PC-3 (cell line): ENCODE measurements around the gene ADGRG3. TPM values are rescaled to one million over a fixed set of nuclear protein-coding genes. Genes with fewer than 3 reads are reported as not detected.

Experiments used
- ATAC-seq: fragments of 200-7000 bp; cut with Tn5 transposase; 2 replicates; pipeline ENCODE4 v1.9.1; 2020; ENCODE audit warnings: mild to moderate bottlenecking, moderate library complexity
- BruUV-seq: library from RNA; stranded (reverse); fragments of 400-500 nt; replicated peaks from 2 replicates; lab custom pipeline; 2021; lab: Mats Ljungman, UMichigan
- CTCF ChIA-PET: fragments of 300-600 bp; sonication (Branson Sonifier 250); formaldehyde crosslinking; loops from one replicate; lab custom pipeline; 2022; ENCODE audit warnings: antibody characterized with exemption; lab: Charles Lee
- POLR2A ChIA-PET: fragments of 300-600 bp; sonication (Branson Sonifier 250); formaldehyde crosslinking; loops from one replicate; lab custom pipeline; 2022; ENCODE audit warnings: antibody characterized with exemption; ENCODE audit not compliant: unreplicated experiment; lab: Charles Lee
- DNase-seq: peaks from one replicate; pipeline ENCODE4 v3.0.0-alpha.2; 2015
- H2AFZ ChIP-seq: fragments of 300-600 bp; sonication (generic); 2 replicates; pipeline ENCODE4 v1.6.0; 2016; ENCODE audit warnings: antibody characterized with exemption, low read length
- H3F3A ChIP-seq: fragments of 300-600 bp; sonication (generic); one replicate; pipeline ENCODE4 v1.6.0; 2017; ENCODE audit warnings: antibody characterized with exemption, low read length, control low read depth, mild to moderate bottlenecking; ENCODE audit not compliant: unreplicated experiment
- H3K27ac ChIP-seq: fragments of 300-600 bp; sonication (generic); 2 replicates; pipeline ENCODE4 v1.5.1; 2016; ENCODE audit warnings: mild to moderate bottlenecking, low read length
- H3K27me3 ChIP-seq: fragments of 300-600 bp; sonication (generic); 2 replicates; pipeline ENCODE4 v1.6.1; 2016; ENCODE audit warnings: low read length, mixed read lengths
- H3K36me3 ChIP-seq: fragments of 300-600 bp; sonication (generic); 2 replicates; pipeline ENCODE4 v1.6.1; 2016; ENCODE audit warnings: low read depth, mixed run types, low read length, mixed read lengths
- H3K4me1 ChIP-seq: fragments of 300-600 bp; sonication (generic); 2 replicates; pipeline ENCODE4 v1.5.1; 2016; ENCODE audit warnings: low read length; ENCODE audit not compliant: insufficient read depth
- H3K4me2 ChIP-seq: fragments of 300-600 bp; sonication (generic); 2 replicates; pipeline ENCODE4 v1.6.0; 2016; ENCODE audit warnings: low read length
- H3K4me3 ChIP-seq: fragments of 300-600 bp; sonication (generic); 2 replicates; pipeline ENCODE4 v1.5.1; 2016; ENCODE audit warnings: mild to moderate bottlenecking, low read length, mixed read lengths
- H3K79me2 ChIP-seq: fragments of 300-600 bp; sonication (generic); 2 replicates; pipeline ENCODE4 v1.6.1; 2017; ENCODE audit warnings: low read length, mixed read lengths
- H3K9ac ChIP-seq: fragments of 300-600 bp; sonication (generic); 2 replicates; pipeline ENCODE4 v1.6.0; 2016; ENCODE audit warnings: mild to moderate bottlenecking, low read length
- H3K9me2 ChIP-seq: fragments of 300-600 bp; sonication (generic); replicated peaks from 2 replicates; pipeline ENCODE4 v1.6.1; 2016; ENCODE audit warnings: mixed run types, low read length, mixed read lengths
- H3K9me3 ChIP-seq: fragments of 300-600 bp; sonication (generic); 2 replicates; pipeline ENCODE4 v1.6.1; 2016; ENCODE audit warnings: low read length, mixed read lengths
- H4K20me1 ChIP-seq: fragments of 300-600 bp; sonication (generic); 2 replicates; pipeline ENCODE4 v1.6.1; 2016; ENCODE audit warnings: low read length, mixed read lengths
- EZH2 ChIP-seq: fragments of 300-600 bp; sonication (generic); IDR thresholded peaks from one replicate; pipeline ENCODE4 v1.6.1; 2017; ENCODE audit warnings: antibody characterized with exemption, mild to moderate bottlenecking, low read length; ENCODE audit not compliant: unreplicated experiment
- EZH2phosphoT487 ChIP-seq: fragments of 300-600 bp; sonication (generic); IDR thresholded peaks from 2 replicates; pipeline ENCODE4 v1.6.1; 2018; ENCODE audit warnings: mild to moderate bottlenecking, antibody characterized with exemption, low read length, borderline replicate concordance
- intact Hi-C: fragments of 100-400 bp; cut with micrococcal nuclease; formaldehyde crosslinking; loops from 2 replicates; pipeline ENCODE4 v1.9.0; 2023
- total RNA-seq: library from RNA; depleted of rRNA; stranded (reverse); fragments of >200 nt; gene quantifications from 2 replicates; pipeline ENCODE4 v1.2.3, GENCODE V29; 2014
- TF ChIP-seq, protein P1 (sequence below): fragments of 300-600 bp; sonication (generic); conservative IDR thresholded peaks from 2 replicates; pipeline ENCODE4 v1.5.1; 2017; ENCODE audit warnings: antibody characterized with exemption, low read depth, mild to moderate bottlenecking, low read length

The ADGRG3 gene
- total RNA-seq, 1 experiment from 2014 or later = not detected

GRCh38 chr16:57706717-57707116 lies 38.6 kb downstream of the ADGRG3 start:
- no peaks in the 10 kb centered on the region for H4K20me1 ChIP-seq
- ChIA-PET CTCF (no interaction called here), POLR2A (no interaction called here)
- H3K4me3 ChIP-seq = no peak overlapping the region
- H3K9me3 ChIP-seq = no peaks in the 10 kb centered on the region
- no peak overlapping the region for H2AFZ ChIP-seq
- H3K27me3 ChIP-seq = peaks cover 23% of the 10 kb centered on the region; the same call in 1 of the 2 replicates
- no peak overlapping the region for H3K9ac ChIP-seq
- no peaks in the 10 kb centered on the region for H3K36me3 ChIP-seq
- no peaks in the 10 kb centered on the region for H3K4me1 ChIP-seq
- H3K9me2 ChIP-seq = no peaks in the 10 kb centered on the region
- DNase-seq (no peak), ATAC-seq (no peak)
- no peak overlapping the region for H3K27ac ChIP-seq
- intact Hi-C loops = no loop called here
- TF ChIP-seq EZH2 = no peak
- TF ChIP-seq EZH2phosphoT487 = no peak
- TF ChIP-seq, protein P1, sequence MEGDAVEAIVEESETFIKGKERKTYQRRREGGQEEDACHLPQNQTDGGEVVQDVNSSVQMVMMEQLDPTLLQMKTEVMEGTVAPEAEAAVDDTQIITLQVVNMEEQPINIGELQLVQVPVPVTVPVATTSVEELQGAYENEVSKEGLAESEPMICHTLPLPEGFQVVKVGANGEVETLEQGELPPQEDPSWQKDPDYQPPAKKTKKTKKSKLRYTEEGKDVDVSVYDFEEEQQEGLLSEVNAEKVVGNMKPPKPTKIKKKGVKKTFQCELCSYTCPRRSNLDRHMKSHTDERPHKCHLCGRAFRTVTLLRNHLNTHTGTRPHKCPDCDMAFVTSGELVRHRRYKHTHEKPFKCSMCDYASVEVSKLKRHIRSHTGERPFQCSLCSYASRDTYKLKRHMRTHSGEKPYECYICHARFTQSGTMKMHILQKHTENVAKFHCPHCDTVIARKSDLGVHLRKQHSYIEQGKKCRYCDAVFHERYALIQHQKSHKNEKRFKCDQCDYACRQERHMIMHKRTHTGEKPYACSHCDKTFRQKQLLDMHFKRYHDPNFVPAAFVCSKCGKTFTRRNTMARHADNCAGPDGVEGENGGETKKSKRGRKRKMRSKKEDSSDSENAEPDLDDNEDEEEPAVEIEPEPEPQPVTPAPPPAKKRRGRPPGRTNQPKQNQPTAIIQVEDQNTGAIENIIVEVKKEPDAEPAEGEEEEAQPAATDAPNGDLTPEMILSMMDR = no peak
- no peaks in the 10 kb centered on the region for H3K79me2 ChIP-seq
- no peak overlapping the region for H3K4me2 ChIP-seq
- no peaks in the 10 kb centered on the region for H3F3A ChIP-seq
- no TSS peak for BruUV-seq

DNA sequence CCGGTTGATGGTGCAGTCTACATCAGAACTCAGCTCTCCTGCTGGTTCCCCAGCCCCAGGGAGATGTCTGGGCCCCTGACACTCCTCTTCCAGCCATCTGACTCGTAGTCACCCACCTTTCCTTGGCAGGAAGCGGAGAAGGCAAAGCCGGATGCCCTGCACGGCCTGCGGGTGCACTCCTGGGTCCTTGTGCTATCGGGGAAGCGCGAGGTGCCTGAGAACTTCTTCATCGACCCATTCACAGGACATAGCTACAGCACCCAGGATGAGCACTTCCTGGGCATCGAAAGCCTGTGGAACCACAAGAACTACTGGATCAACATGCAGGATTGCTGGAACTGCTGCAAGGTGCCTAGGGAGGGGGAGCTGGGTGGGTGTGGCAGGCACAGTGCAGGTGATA lies 39.2 kb downstream of the ADGRG3 start:
- no peaks in the 10 kb centered on the region for H3K36me3 ChIP-seq
- H4K20me1 ChIP-seq = no peaks in the 10 kb centered on the region
- POLR2A ChIA-PET = no interaction called here
- H2AFZ ChIP-seq = no peak overlapping the region
- ATAC-seq (no peak), DNase-seq (no peak)
- no TSS peak for BruUV-seq
- no peak overlapping the region for H3K9ac ChIP-seq
- no peaks in the 10 kb centered on the region for H3K4me1 ChIP-seq
- H3K79me2 ChIP-seq = no peaks in the 10 kb centered on the region
- H3K27ac ChIP-seq = no peak overlapping the region
- no peaks in the 10 kb centered on the region for H3K9me2 ChIP-seq
- no peaks in the 10 kb centered on the region for H3K9me3 ChIP-seq
- CTCF ChIA-PET = no interaction called here
- no peaks in the 10 kb centered on the region for H3F3A ChIP-seq
- H3K4me3 ChIP-seq = no peak overlapping the region
- no peak overlapping the region for H3K4me2 ChIP-seq
- intact Hi-C loops = no loop called here
- TF ChIP-seq, protein P1 = no peak
- no peak for TF ChIP-seq EZH2phosphoT487
- no peak for TF ChIP-seq EZH2
- peaks cover 23% of the 10 kb centered on the region; the same call in 1 of the 2 replicates for H3K27me3 ChIP-seq

DNA sequence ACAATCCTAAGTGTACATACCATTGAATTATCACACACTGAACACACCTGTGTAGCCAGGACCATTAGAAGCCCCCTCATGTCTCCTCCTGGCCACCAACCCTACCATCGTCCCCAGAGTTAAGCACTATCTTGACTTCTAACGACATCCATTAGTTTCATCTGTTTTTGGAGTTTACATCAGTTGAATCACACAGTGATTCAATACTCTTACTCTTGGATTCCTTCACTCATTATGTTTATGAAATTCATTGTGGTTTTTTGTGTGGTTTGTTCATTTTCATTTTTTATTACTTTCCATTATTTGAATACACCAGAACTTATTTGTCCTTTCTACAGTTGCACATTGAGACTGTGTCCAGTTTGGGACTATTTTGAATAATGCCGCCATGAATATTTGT lies 40.1 kb downstream of the ADGRG3 start:
- Histone ChIP-seq H3K9me2 (no peaks in the 10 kb centered on the region), H3K79me2 (no peaks in the 10 kb centered on the region), H3F3A (no peaks in the 10 kb centered on the region), H3K9ac (no peak overlapping the region), H3K9me3 (no peaks in the 10 kb centered on the region), H3K36me3 (no peaks in the 10 kb centered on the region), H3K4me1 (no peaks in the 10 kb centered on the region), H3K4me3 (no peak overlapping the region), H3K4me2 (no peak overlapping the region), H4K20me1 (no peaks in the 10 kb centered on the region), H3K27ac (no peak overlapping the region), H3K27me3 (peaks cover 23% of the 10 kb centered on the region; the same call in 1 of the 2 replicates), H2AFZ (no peak overlapping the region)
- BruUV-seq = no TSS peak
- DNase-seq (no peak), ATAC-seq (no peak)
- ChIA-PET CTCF (no interaction called here), POLR2A (no interaction called here)
- intact Hi-C loops = no loop called here
- TF ChIP-seq, protein P1 = no peak
- no peak for TF ChIP-seq EZH2
